Measurements from ENCODE around the gene KXD1. TPM values are rescaled to one million over a fixed set of nuclear protein-coding genes. Genes with fewer than 3 reads are reported as not detected.

KXD1 gene
- total RNA-seq, 1 experiment from 2014 or later, result 138 TPM

- no peak overlapping the region for H2BK15ac ChIP-seq (ENCODE audit: low read depth, low read length)
- no peak overlapping the region for H4K91ac ChIP-seq (ENCODE audit: insufficient read length, low read depth, low read length)
- H3K4me2 ChIP-seq (ENCODE audit: insufficient read depth, insufficient read length, low read length), result peak overlapping the region; percentile 10
- no peaks in the 10 kb centered on the region for H3K9me3 ChIP-seq (ENCODE audit: control insufficient read depth, low read depth, low read length)
- no peak for TF ChIP-seq CTCF (conservative IDR thresholded peaks at IDR 0.05)
- no peak overlapping the region for H3K4ac ChIP-seq (ENCODE audit: low read depth, low read length)
- H3K56ac ChIP-seq (ENCODE audit: insufficient read length, low read depth, low read length), result no peak overlapping the region
- H2BK20ac ChIP-seq (ENCODE audit: low read depth, low read length, poor library complexity, severe bottlenecking), result no peak overlapping the region
- DNase-seq, result no peak
- H4K8ac ChIP-seq (replicated peaks; ENCODE audit: insufficient read length, low read depth, low read length), result no peak overlapping the region
- no peaks in the 10 kb centered on the region for H3K79me1 ChIP-seq (ENCODE audit: insufficient read depth, low read depth, low read length, poor library complexity, severe bottlenecking)
- peaks cover 17% of the 10 kb centered on the region for H3K4me1 ChIP-seq (ENCODE audit: insufficient read depth, low read length)
- no peaks in the 10 kb centered on the region for H3K79me2 ChIP-seq (ENCODE audit: insufficient read depth, low read length)
- H3K18ac ChIP-seq (ENCODE audit: insufficient read length, low read depth, low read length), result no peak overlapping the region
- no peak overlapping the region for H3K23ac ChIP-seq (ENCODE audit: insufficient read length, low read depth, low read length)
- peaks cover 0 to 2% of the 10 kb centered on the region in 2 experiments; a peak in 1 of 5 replicates for H3K9me3 Mint-ChIP-seq
- H3T11ph ChIP-seq (ENCODE audit: low read length), result no peak overlapping the region
- H2BK5ac ChIP-seq (ENCODE audit: insufficient read length, low read length), result no peak overlapping the region
- peaks cover 0 to 6% (median 0%) of the 10 kb centered on the region in 3 experiments; a peak in 2 of 7 replicates for H3K36me3 Mint-ChIP-seq (ENCODE audit: insufficient read depth in 1 of 3, low read depth in 3 of 3)
- no peak overlapping the region for H3K27ac Mint-ChIP-seq
- H2AFZ ChIP-seq (ENCODE audit: low read length), result no peak overlapping the region
- H4K20me1 ChIP-seq (ENCODE audit: control insufficient read depth, insufficient read depth, insufficient read length), result no peaks in the 10 kb centered on the region
- H3K27me3 Mint-ChIP-seq (ENCODE audit: low read depth), result peaks cover 84% of the 10 kb centered on the region
- no peak overlapping the region for H4K5ac ChIP-seq (ENCODE audit: insufficient read length, low read depth, low read length)
- H2AK5ac ChIP-seq (ENCODE audit: insufficient read length, low read length), result no peak overlapping the region
- H3K27ac ChIP-seq (ENCODE audit: insufficient read length, low read depth, low read length), result no peak overlapping the region
- H3K14ac ChIP-seq (ENCODE audit: insufficient read depth, low read length), result no peak overlapping the region
- peak overlapping the region; percentile 36 to 76 for H3K4me3 Mint-ChIP-seq
- peaks cover 80% of the 10 kb centered on the region for H3K27me3 ChIP-seq (ENCODE audit: insufficient read depth, low read length)
- H3K23me2 ChIP-seq (ENCODE audit: insufficient read length, low read depth, low read length, poor library complexity, severe bottlenecking), result peaks cover 21% of the 10 kb centered on the region
- peaks cover 44 to 59% of the 10 kb centered on the region in 2 experiments for H3K4me1 Mint-ChIP-seq
- H2BK120ac ChIP-seq (ENCODE audit: low read depth, low read length, poor library complexity, severe bottlenecking), result no peak overlapping the region
- H3K9ac ChIP-seq (ENCODE audit: extremely low read depth, insufficient read length, low read length), result no peak overlapping the region
- WGBS (ENCODE audit: extremely low coverage, insufficient read length, low lambda C conversion rate), result no CpG with 5 or more reads among the region's 68 CpGs
- H2BK12ac ChIP-seq (ENCODE audit: insufficient read length, low read depth, low read length), result no peak overlapping the region
Measured at GRCh38 chr19:18607226-18608101, 49.8 kb downstream of the KXD1 start.
